IPS-NIHi7 (cell line): ENCODE measurements around the gene ARRB1.
"Not testable (repeated sequence)": the region's sequence is repeated elsewhere in the genome, so short reads cannot be mapped to it uniquely, and the experiment has no call there.

ENCODE experiments used
- DNase-seq: peaks from one replicate; pipeline ENCODE4 v3.0.0; 2012; ENCODE audit warnings: mixed read lengths; ENCODE audit errors: extremely low spot score

The ARRB1 gene

DNA sequence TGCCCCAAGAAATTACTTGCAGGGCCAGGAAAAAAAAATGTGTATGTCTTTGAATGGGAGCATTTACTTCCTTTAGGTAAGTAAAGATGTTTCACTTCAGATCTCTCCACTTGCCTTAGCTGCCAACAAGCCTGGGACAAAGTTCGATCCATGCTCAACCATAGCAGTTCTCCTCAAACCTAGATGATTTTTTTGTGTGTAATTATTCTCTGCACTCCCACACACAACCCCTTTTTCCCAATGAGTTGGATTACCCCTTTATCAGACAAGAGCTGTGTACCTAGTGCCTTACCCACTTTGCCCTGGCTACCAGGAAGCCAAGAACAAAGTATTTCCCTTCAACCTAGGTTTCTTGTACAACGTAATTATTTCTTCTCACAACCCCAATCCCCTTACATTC is 75.3 kb downstream of the ARRB1 start:
- no peak for DNase-seq

DNA sequence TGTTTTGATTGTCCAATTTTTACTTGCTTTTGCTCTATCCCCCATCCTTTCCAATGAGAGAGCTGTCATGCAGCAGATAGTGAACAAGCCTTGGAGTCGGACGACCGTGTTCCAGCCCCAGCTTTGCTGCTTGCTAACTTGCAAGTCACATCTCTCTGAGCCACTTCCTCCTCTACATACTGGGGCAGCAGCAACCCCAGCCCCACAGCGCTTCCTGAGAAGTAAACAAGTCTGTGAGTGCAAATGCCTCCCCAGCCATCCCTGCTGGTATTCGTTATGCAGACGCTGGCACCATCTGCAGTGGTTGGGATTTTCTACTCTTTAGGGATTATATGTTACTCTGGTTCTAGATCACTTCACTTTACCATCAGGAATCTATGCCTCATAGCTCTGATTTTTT is 75.9 kb downstream of the ARRB1 start:
- DNase-seq = peak; percentile 50

DNA sequence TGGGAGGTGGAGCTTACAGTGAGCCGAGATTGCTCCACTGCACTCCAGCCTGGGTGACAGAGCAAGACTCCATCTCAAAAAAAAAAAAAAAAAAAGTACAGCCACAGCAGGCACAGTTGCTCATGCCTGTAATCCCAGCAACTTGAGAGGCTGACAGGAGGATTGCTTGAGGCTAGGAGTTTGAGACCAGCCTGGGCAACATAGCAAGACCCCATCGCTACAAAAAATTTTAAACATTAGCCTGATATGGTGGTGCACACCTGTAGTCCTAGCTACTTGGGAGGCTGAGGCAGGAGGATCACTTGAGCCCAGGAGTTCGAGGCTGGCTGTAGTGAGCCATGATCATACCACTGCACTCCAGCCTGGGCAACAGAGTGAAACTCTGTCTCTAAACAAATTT is 76.7 kb downstream of the ARRB1 start:
- DNase-seq = not testable (repeated sequence)

DNA sequence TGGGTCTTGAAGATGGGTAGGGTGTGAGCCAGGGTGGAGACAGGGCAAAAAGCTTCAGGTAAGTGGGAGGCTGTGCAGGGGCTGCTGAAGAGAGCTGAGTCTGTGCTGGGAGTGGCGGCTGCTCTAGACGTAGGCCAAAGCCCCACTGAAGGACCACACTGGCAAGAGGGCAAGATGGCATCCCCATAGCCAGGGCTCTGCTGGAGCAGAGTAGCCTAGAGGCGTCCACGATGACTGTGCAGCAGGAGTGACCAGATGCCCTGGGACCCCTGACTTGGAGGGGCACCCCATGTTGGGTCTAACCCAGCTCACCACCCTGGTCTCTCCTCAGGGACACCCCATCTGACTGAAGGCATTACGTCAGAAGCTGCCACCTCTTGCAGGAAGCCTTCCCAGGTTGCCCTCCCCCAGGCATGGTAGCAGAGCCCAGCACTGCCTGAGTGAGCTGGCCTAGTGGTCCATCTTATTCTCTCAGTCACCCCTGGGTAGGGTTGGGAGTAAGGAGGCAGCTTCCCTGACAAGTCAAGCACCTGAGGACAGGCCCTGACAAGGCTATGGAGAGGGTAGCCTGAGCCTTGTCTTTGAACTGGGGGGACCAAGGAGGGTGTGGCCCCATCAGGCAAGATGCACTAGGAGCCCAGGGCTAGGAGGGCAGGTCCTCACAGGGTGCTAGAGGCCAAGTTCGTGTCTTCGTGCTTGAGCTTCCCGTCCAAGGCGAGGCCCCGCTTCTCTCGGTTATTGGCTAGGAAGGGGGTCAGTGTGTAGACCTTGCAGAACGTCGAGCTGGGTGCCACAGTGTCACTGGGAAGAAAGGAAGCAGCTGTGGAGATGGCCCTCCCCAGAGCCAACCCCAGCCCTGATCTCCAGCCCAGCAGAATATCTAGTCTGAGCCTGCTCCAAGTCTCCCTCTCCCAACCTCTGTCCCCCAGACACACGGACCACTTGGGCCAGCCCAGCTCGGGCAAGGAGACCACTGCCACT is 77.8 kb downstream of the ARRB1 start:
- no peak for DNase-seq

DNA sequence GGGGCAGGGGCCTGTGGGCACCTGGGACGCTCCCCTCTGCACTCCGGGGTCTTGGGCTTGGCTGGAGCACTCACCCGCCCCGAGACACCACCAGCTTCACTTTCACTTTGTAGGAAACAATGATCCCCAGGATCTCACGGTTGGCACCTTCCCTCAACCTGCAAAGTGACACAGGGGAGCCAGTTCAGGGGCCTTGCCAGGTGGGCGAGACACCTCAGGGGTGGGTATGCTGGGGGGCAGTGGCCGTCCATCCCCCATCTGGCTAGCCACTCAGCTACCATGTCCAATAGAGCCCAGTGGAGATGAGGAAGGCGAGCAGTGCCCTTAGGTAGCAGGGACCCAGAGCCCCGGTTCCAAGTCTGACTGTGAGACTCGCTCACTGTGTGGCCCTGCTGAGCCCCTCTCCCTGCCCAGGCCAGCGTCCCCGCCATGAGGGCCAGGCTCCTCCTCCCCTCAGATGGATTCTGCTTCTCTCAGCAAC is 78.6 kb downstream of the ARRB1 start:
- DNase-seq = no peak

DNA sequence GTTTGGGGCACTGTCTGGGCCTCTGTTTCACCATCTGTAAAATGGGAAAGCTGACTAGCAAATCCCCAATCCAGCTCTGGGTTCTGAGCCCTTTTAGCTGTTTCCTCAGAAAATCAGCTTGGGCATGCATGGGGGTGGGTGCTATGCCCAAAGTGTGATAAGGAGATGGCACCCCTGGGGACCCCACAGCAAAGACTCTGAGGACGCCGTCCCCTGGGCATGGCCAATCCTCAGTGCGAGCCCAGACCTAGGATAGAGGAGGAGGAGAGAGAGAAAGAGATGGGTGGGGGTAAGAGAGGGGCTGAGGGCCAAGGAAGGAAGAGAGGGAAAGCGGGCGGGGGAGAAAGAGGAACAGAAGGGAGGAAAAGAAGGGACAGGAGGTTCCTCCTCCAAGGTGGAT is 79.1 kb downstream of the ARRB1 start:
- no peak for DNase-seq

DNA sequence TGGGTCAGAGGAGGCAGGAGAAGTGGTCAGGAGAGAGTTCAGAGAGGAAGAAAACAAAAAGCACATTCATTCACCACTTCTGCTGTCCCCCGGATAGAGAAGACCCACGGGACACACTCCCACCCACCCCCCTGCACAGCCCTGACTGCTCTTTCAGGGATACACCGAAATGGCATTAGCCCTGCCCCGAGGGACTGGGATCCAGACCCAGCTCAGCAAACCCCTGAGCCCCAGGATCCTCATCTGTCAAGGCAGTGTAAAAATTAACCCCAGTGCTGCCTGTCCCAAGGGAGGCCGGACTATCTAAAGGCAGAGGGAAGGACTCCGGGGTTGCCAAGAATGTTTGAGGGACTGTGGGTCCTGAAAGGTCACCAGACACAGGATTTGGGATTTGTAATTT is 79.7 kb downstream of the ARRB1 start:
- DNase-seq = no peak

DNA sequence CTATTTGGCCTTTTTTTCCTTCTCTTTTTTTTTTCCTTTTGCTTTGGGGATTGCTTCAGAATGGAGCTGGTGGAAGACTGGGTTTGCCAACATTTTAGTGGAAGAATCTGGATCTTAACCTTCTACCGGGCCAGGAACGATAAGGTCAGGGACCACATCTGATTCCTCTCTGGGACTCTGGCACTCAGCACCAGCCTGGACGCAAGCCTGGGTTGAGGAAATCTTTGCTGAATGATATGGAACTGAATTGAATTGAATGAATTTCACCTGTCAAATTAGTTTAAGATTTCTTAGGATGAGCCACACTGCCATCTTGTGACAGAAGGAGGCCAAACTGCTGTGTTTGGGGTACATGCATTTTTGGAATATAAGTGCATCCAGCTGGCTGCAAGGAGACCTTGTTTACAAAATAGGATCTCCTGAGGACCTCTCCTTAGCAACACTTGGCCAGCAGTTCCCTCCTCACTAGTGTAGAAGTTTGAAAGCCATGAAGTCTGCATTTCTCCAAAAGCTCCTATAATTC is 80.5 kb downstream of the ARRB1 start:
- DNase-seq = no peak

DNA sequence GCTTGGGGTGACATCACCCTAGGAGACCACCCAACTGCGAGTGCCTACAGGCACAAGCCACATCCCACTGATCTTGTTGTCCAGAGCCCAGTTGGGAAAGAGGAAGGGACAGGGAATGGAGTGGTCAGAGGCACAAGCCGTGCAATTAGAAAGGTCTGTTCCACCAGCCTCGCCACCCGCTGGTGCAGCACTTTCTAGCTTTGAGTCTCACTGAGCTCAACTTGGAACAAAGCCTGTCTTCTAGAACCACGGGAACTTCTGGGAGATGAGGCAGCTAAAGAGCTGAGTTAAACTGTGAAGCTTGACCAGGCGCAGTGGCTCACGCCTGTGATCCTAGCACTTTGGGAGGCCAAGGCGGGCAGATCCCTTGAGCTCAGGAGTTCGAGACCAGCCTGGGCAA is 81.6 kb downstream of the ARRB1 start:
- no peak for DNase-seq

DNA sequence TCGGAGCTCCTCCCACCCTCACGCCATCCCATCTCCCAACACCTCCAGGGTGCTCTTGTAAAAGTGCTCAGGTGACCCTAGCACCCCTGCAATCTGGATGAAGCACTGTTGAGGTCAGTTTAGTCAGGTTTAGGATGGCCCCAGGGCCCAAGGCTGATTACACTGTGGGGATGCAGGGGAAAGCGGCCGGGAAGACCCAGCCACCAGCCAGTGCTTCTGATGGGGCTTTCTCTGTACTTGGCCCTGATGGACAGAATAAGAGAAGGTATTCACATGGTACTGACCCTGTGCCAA is 82.1 kb downstream of the ARRB1 start:
- DNase-seq = no peak

DNA sequence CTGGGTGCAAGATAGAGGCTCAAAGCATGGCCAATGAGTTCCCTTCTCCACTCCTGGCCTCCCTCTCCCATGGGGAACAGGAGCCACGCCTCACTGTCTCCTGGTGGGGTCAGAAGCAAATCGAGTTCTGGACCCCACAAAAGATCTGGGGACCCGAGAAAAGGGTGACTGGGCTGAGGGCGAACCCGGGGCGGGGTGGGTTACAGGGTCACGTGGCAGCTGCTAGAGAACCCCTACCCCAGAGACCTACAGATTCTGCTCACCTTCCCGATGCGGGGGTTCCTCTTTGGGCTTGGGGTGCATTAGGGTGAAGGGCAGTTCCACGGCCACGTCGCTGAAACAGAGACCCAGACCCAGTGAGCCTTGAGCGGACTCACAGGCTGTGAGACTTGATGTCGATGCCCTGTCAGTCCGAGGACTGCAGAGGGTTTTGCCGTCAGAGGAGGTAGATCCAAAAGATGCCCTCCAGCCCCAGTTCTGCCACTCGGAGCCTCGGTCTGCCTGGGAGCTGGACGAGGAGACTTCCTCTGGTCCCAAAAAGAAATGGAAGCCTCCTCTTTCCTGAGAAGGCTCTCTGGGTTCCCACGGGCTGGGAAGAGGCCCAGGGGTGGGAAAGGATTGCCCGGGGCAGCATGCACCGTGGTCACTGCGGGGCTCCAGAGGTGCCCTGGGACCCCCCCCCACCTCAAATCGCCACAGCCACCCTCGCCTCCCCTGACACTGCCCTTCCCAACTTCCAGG is 82.7 kb downstream of the ARRB1 start:
- no peak for DNase-seq

DNA sequence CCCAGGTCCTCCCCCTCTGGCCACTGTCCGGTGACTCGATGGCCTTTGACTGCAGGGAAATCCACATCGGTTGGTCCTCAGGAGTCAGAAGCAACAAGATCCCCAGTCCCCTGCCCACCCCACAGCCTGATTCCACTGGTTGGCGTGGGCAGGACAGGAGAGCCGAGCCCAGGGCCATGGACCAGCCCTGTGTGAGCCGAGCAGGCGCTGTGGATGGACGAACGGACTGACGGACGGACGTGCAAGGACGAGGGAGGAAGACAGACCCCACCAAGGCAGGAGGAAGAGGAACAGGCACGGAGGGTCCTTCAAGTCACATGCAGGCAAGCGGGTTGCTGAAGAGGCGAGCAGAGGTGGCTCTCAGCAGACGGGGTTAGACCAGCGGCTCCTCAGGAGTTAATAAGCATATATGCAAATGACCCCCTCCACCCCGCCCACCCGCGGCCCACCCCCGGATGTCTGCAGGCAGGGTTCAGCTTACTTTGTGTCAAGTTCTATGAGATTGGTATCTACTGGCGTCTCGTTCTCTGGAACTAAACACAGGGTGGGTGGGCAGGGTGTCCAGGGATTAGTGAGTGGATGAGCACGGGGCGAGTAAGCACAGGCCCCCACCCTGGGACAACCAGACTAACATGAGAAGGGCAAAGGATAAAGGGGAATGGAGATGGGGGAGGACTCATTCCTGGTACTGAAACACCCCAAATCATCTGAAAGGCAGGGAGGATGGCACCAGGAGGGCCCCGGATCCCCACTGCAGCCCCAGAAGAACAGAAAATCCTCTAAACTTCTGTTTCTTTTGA is 84.1 kb downstream of the ARRB1 start:
- peak; percentile 59 for DNase-seq

DNA sequence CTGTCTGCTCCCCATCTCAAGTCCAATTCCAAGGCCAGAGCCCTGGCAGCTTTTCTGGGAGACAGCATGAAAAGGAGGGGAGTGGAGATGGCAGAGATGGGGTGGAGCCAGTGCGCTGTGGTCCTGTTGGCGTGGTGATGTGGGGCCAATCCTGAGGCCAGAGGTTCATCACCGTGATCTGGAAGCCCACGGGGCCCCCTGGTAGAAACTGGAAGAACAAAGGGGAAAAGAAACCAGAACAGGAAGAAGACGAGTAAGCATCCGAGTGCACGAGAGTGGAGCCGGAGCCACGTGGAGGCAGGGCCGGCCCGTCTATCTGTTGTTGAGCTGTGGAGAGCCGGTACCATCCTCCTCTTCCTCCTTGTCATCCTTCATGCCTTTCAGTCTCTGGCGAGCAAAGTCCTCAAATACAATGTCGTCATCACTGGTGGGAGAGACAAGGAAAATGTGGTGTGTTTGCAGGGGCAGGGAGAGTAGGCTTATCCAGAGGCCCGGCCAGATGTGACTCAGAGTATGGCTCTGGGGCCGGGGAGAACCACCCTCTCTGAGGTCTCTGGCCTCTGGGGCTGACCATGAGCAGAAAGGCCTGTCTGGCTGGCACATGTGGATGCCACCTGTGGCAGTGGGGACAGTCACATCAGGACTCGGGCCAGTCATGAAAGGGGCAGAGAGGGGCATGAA is 85.5 kb downstream of the ARRB1 start:
- no peak for DNase-seq

DNA sequence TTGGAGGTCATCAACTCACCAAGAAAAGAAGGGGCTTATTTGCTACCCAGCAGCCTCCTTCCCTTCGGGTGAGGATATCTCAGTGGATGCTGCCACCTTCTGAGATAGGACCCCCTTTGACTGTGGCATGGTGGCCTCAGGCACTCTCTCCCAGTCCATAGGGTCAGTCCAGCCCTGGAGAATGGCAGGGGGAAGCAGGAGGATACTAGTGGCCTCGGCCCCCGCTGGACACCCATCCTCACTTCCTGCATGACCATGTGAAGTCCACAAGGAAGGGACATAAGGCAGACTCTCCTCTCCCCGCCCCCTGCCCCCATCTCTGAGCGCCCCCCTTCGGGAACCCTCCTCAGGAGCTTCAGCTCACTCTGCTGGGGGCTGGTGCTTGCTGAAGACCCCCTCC is 86.5 kb downstream of the ARRB1 start:
- no peak for DNase-seq

DNA sequence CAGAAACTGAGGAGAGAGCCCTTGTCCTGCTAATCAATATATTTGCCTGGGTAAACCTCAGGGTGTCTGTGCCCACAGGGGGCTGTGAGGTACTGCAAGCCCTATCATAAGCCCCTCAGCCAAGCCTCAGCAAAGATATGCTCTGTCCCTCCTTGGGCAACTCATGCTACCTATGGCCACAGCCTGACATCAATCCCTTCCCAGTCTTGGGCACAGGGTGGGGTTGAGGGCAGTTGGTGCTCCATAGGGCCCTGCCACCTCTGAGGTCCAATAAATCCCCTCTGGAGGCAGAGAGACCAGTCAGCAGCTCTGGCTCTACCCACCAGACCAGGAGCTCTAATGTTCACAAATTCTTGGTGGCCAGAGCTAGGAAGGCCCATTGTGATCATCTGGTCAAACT is 87.1 kb downstream of the ARRB1 start:
- DNase-seq = no peak

DNA sequence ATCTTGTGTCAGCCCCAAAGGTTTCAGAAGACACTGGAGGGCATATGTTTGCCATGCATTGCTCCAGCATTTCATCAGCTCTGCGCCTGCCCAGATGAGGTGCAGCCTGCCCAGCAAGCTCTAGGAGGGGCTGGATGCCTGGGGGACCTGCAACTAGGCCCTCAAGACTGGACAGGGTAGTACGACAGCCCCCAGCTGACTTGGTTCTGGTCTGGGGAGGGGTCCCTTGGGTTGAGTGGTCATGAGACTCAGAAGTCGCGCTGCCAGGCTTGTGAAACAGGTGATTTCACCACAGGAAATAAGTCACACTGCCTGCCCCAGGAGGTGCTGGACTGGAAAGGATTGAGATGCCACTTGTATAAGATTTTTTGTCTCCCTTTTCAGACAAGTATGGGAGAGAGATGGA is 87.5 kb downstream of the ARRB1 start:
- no peak for DNase-seq

DNA sequence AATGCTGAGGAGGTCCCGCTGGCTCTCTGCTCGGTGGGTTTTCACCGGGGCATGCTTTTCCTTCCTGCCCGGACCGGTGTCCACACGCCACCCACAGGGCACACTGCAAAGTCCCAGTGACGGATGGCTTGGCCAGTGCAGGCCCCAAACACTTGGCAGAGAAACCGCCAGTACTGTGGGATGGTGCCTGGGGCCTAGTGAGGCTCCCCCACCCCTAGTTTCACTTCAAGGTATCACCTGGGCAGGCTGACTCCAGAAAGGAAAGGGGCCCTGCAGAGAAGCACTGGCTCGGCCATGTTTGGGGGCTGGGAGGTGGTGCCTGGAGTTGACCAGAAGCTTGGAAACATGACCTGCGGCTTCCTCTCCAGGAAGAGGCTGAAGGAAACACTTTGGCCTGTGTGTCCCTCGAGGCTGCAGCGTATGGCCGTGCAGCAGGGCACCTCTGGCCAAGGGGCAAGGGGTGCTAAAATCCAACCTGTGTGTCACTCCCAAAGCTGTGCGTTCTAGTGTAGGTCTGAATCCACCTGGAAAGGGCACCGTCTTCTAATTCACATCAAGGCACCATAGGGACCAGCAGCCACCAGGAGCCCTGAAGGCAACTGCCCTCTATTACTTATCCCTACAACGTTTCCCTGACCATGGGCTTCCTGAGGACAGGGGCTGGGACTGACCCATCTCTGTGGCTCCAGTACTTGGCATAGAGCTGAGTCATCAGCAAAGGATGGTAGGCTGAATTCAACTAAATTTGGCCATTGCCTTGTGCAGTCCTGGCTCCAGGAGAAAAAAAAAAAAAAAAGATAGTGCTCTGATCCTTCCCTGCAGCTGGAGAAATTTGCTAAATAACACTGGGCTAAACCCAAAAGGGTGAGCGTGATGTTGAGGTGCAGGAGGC is 88.3 kb downstream of the ARRB1 start:
- DNase-seq = no peak

DNA sequence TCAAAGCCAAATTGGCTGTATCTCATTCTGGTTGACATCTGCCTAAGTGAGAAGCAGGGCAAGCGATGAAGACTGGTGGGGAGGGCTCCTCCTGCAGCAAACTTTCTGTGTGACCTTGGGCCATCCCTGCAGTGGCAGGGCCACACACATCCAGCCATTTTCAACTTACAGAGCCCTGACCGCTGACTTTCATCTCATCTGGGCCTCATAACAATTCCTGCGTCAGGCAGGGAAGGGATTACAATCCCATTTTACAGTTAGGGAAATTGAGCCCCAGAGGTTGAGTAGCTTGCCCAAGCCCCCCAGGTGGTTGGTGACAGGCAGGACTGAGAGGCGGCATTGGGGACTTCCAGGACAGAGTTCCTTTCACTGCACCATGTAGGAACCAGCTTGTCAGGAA is 89.0 kb downstream of the ARRB1 start:
- DNase-seq = no peak

DNA sequence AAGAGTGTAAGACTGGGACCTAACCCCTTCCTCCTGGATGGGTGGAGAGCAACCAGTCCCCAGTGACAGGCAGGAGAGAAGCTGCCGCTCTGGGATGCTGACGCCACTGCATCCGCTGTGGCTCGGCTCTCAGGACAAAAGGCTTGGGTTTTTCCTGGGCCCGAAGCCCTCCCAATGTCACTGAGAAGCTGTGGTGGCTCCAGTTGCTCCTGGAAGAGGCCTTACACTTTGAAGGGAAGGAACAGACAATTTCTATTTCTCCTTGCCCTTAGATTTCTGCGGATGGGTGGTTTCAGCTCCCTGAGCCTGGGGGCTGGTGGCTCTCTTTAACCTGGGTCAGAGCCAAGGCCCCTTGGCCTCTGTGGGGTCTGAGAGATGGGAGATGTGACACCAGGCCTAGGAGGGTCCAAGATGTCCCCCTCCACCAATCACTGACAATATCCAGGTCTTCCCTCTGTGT is 89.5 kb downstream of the ARRB1 start:
- DNase-seq = no peak
